HepG2 (cell line): ENCODE results near the gene MSX2. TPM values are rescaled to one million over a fixed set of nuclear protein-coding genes. Genes with fewer than 3 reads are reported as not detected.

Experiments used
- ATAC-seq: fragments of 200-7000 bp; cut with Tn5 transposase; 3 replicates; pipeline ENCODE4 v1.9.1; 2020; ENCODE audit warnings: mild to moderate bottlenecking, moderate library complexity
- BruUV-seq: library from RNA; stranded (reverse); fragments of 400-500 nt; replicated peaks from 2 replicates; lab custom pipeline; 2021; lab: Mats Ljungman, UMichigan
- CTCF ChIA-PET: fragments of 300-600 bp; formaldehyde crosslinking; extraction: SDS; loops from one replicate; lab custom pipeline; 2021; ENCODE audit warnings: low total read pairs, inconsistent platforms, low intra/inter-chr PET ratio; lab: Yijun Ruan, JAX
- POLR2A ChIA-PET: fragments of 350-600 bp; sonication (Branson Sonifier 250); formaldehyde crosslinking; loops from one replicate; lab custom pipeline; 2020; ENCODE audit warnings: antibody characterized with exemption, inconsistent platforms; lab: Yijun Ruan, JAX
- DNase-seq: peaks from one replicate; pipeline ENCODE4 v3.0.0-alpha.2; 2015; ENCODE audit warnings: low spot score
- FAIRE-seq: peaks from 3 replicates; lab custom pipeline; 2011; peaks lifted over from hg19 to GRCh38; lab: Jason Lieb, UNC
- H2AFZ ChIP-seq: one replicate; pipeline ENCODE4 v1.6.1; 2011; ENCODE audit warnings: low read length, inconsistent platforms
- H3K27ac ChIP-seq: fragments of 300-600 bp; 3 replicates; pipeline ENCODE4 v1.8.0; 2011; ENCODE audit warnings: mixed run types, mild to moderate bottlenecking, mixed read lengths, low read length, inconsistent platforms; ENCODE audit not compliant: insufficient read depth; ENCODE audit errors: extremely low read length
- H3K27me3 ChIP-seq, 2 experiments: fragments of 200-600 bp in 1 of 2; 2 replicates in 1 of 2; 3 replicates in 1 of 2; pipeline versions ENCODE4 v1.6.0 to v1.8.0; 2011; ENCODE audit warnings: low read length in 2 of 2, mild to moderate bottlenecking in 2 of 2, moderate library complexity in 2 of 2, inconsistent platforms in 1 of 2; ENCODE audit not compliant: insufficient read depth in 2 of 2, control insufficient read depth in 1 of 2
- H3K36me3 ChIP-seq, 2 experiments: fragments of 200-600 bp in 1 of 2; replicated peaks in 1 of 2; 2 replicates in 1 of 2; 3 replicates in 1 of 2; pipeline versions ENCODE4 v1.5.1 to v1.8.0; 2011; ENCODE audit warnings: low read length in 2 of 2, inconsistent platforms in 1 of 2; ENCODE audit not compliant: insufficient read depth in 2 of 2, control insufficient read depth in 1 of 2
- H3K4me1 ChIP-seq: 2 replicates; pipeline ENCODE4 v1.5.1; 2012; ENCODE audit warnings: low read length, inconsistent platforms; ENCODE audit not compliant: insufficient read depth
- H3K4me2 ChIP-seq: 2 replicates; pipeline ENCODE4 v1.6.0; 2011; ENCODE audit warnings: low read depth, low read length, inconsistent platforms
- H3K4me3 ChIP-seq, 3 experiments: fragments of 200-600 bp in 1 of 3; sonication (generic), shearing (Covaris generic) in 1 of 3; replicated peaks in 1 of 3; 2 replicates each; pipeline ENCODE4 v1.5.1; 2011 to 2016; ENCODE audit warnings: low read length in 3 of 3, inconsistent platforms in 2 of 3, low read depth in 2 of 3, mild to moderate bottlenecking in 2 of 3, control low read depth in 1 of 3, mixed read lengths in 1 of 3; ENCODE audit not compliant: insufficient read depth in 1 of 3
- H3K79me2 ChIP-seq: one replicate; pipeline ENCODE4 v1.6.1; 2011; ENCODE audit warnings: low read length, inconsistent platforms; ENCODE audit not compliant: insufficient read depth
- H3K9ac ChIP-seq: 2 replicates; pipeline ENCODE4 v1.6.0; 2011; ENCODE audit warnings: mild to moderate bottlenecking, low read depth, low read length, inconsistent platforms; ENCODE audit not compliant: insufficient read depth
- H3K9me3 ChIP-seq: 2 replicates; pipeline ENCODE4 v1.5.1; 2012; ENCODE audit warnings: mild to moderate bottlenecking, low read length
- H4K20me1 ChIP-seq: 2 replicates; pipeline ENCODE4 v1.6.0; 2011; ENCODE audit warnings: inconsistent platforms, mild to moderate bottlenecking, low read length, moderate library complexity; ENCODE audit not compliant: insufficient read depth
- ELF3 ChIP-seq: IDR thresholded peaks from 2 replicates; pipeline ENCODE4 v1.6.1; 2016; ENCODE audit warnings: missing genetic modification reagents, missing compliant biosample characterization
- GFI1 ChIP-seq: sonication (generic); formaldehyde crosslinking; IDR thresholded peaks from 2 replicates; pipeline ENCODE4 v1.5.0; 2020; ENCODE audit warnings: missing genetic modification reagents, mild to moderate bottlenecking, borderline replicate concordance
- JUNB ChIP-seq: sonication (generic); formaldehyde crosslinking; IDR thresholded peaks from 2 replicates; pipeline ENCODE4 v1.8.0; 2022; ENCODE audit warnings: missing genetic modification reagents, mild to moderate bottlenecking, borderline replicate concordance
- MAFK ChIP-seq, 2 experiments: IDR thresholded peaks in 1 of 2; conservative IDR thresholded peaks in 1 of 2; 2 replicates each; pipeline ENCODE4 v1.6.1; 2011; ENCODE audit warnings: improper control_type of control experiment in 2 of 2, low read length in 2 of 2
- MATR3 ChIP-seq: sonication (generic); formaldehyde crosslinking; IDR thresholded peaks from 2 replicates; pipeline ENCODE4 v1.4.0; 2020; ENCODE audit warnings: missing genetic modification reagents
- NFE2L1 ChIP-seq: sonication (generic); formaldehyde crosslinking; IDR thresholded peaks from 2 replicates; pipeline ENCODE4 v1.4.0; 2020; ENCODE audit warnings: missing genetic modification reagents, mild to moderate bottlenecking, borderline replicate concordance
- SP1 ChIP-seq, 2 experiments: fragments of 450-650 bp in 1 of 2; sonication (generic) in 1 of 2; formaldehyde crosslinking in 1 of 2; IDR thresholded peaks; 2 replicates each; pipeline versions ENCODE4 v1.4.0 to v1.6.1; 2016 to 2020; ENCODE audit warnings: missing genetic modification reagents in 1 of 2
- ZNF10 ChIP-seq: sonication (generic); formaldehyde crosslinking; IDR thresholded peaks from 2 replicates; pipeline ENCODE4 v1.4.0; 2020; ENCODE audit warnings: mild to moderate bottlenecking, low read depth, missing genetic modification reagents, borderline replicate concordance
- ZNF432 ChIP-seq: sonication (generic); formaldehyde crosslinking; IDR thresholded peaks from 2 replicates; pipeline ENCODE4 v1.5.0; 2020; ENCODE audit warnings: missing genetic modification reagents, mild to moderate bottlenecking, borderline replicate concordance
- ZNF691 ChIP-seq: sonication (generic); formaldehyde crosslinking; IDR thresholded peaks from 2 replicates; pipeline ENCODE4 v1.4.0; 2020; ENCODE audit warnings: missing genetic modification reagents, low read depth, mild to moderate bottlenecking, borderline replicate concordance
- ZNF790 ChIP-seq: sonication (generic); formaldehyde crosslinking; IDR thresholded peaks from 2 replicates; pipeline ENCODE4 v1.8.0; 2022; ENCODE audit warnings: missing genetic modification reagents, mild to moderate bottlenecking, borderline replicate concordance
- WGBS: methylation state at CpG from one replicate; pipeline ENCODE4 v1.1.6; 2017; ENCODE audit warnings: low lambda C conversion rate; 5-methylcytosine and 5-hydroxymethylcytosine counted together
- in situ Hi-C: cut with HindIII; loops from 2 replicates; pipeline ENCODE4 v1.10.0; 2017; ENCODE audit warnings: low pct_unique_long_range_greater_than_20kb; ENCODE audit not compliant: extremely low pct_ligation_motif_present
- intact Hi-C: fragments of 100-400 bp; cut with micrococcal nuclease; formaldehyde crosslinking; loops from one replicate; pipeline ENCODE4 v1.10.0; 2022; ENCODE audit not compliant: unreplicated experiment
- polyA plus RNA-seq, 8 experiments: library from polyadenylated mRNA; depleted of rRNA in 3 of 8; stranded (reverse) in 7 of 8; unstranded in 1 of 8; fragments of >200 nt; fragmentation: Illumina TruSeq in 4 of 8; extraction: Trizol in 4 of 8; gene quantifications; 2 replicates each; pipeline versions ENCODE4 v1.2.1 to v1.2.3, GENCODE V29; 2011 to 2016; ENCODE audit warnings: low read depth in 4 of 8, missing spikeins in 1 of 8, mixed read lengths in 1 of 8; ENCODE audit not compliant: insufficient read depth in 1 of 8
- total RNA-seq, 5 experiments: library from RNA; depleted of rRNA; stranded (reverse); fragments of >200 nt; fragmentation: Illumina TruSeq; extraction: Trizol; gene quantifications; 2 replicates each; pipeline ENCODE4 v1.2.3, GENCODE V29; 2016; ENCODE audit warnings: low read depth in 1 of 5
- TF ChIP-seq, protein P1 (sequence below): sonication (generic); formaldehyde crosslinking; IDR thresholded peaks from 2 replicates; pipeline ENCODE4 v1.5.0; 2020; ENCODE audit warnings: mild to moderate bottlenecking, low read depth, missing genetic modification reagents, borderline replicate concordance

Gene MSX2
- total and polyA plus RNA-seq, 2 of the 13 experiments (the other 11 are each of a cell fraction or from before 2014, with no cell fraction given), result not detected

DNA sequence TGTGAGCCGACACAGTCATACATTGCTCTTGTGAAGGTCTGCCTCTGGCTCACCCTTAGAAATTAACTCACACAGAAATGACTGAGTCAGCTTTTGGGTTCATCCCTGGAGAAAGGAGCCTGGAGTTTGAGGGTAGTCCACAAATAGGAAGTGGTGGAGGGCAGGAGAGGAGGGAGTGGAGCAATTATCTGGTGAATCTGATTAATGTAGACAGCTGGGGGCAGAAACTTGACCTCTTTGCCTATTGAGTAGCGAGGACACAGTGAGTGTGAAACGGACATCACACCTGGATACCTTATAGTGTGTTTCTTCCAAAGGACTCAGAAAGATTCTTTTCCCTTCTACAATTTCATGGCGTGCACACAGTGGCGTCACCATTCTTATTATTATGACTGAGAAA, 48.5 kb upstream of the MSX2 start:
- BruUV-seq, result no TSS peak
- no peaks in the 10 kb centered on the region for H3K4me1 ChIP-seq
- H3K36me3 ChIP-seq, result no peaks in the 10 kb centered on the region
- 17% methylated on average over 5 of the region's 5 CpGs for WGBS
- H4K20me1 ChIP-seq, result no peaks in the 10 kb centered on the region
- H3K27me3 ChIP-seq, result peaks cover 0 to 13% of the 10 kb centered on the region in 2 experiments; a peak in 1 of 5 replicates
- H3K9ac ChIP-seq, result no peak overlapping the region
- in situ Hi-C loops (no loop called here), intact Hi-C loops (no loop called here)
- no peaks in the 10 kb centered on the region for H3K79me2 ChIP-seq
- no peak overlapping the region for H3K4me3 ChIP-seq
- no peak for DNase-seq
- H2AFZ ChIP-seq, result no peak overlapping the region
- ChIA-PET CTCF (no interaction called here), POLR2A (no interaction called here)
- no peaks in the 10 kb centered on the region for H3K9me3 ChIP-seq
- no peak for FAIRE-seq
- H3K27ac ChIP-seq, result no peak overlapping the region
- TF ChIP-seq MAFK (conservative IDR thresholded peaks at IDR 0.05 in 1 of 2, IDR thresholded peaks at IDR 0.05 in 1 of 2; ENCODE audit: low read length in 2 of 2), result peak in 1 of 2 experiments; percentile 32; a peak in 2 of 4 replicates
- no peak for TF ChIP-seq GFI1 (CRISPR knock-in tag)
- no peak overlapping the region for H3K4me2 ChIP-seq
- no peak for ATAC-seq

DNA sequence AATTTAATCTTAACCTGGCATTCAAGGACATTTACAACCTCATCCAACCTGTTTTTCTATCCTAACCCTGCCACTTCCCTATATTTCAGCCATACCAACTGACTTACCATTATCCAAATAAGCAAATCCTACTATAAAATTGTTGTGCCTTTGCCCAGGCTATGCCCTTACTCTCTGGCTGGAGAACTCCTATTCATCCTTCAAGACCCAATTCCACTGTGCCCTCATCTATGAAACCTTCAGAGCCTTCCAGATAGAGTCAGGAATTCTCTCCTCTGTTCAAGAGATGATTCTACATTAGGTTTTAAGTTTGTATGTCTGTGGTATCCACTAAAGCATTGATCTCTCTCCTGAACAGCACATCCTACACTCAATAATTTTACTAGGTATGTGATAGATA, 46.3 kb upstream of the MSX2 start:
- TF ChIP-seq ZNF432 (no peak), ZNF691 (no peak), JUNB (CRISPR knock-in tag) (no peak), SP1 (IDR thresholded peaks at IDR 0.05) (no peak), SP1 (CRISPR knock-in tag; IDR thresholded peaks at IDR 0.05) (no peak), ZNF10 (CRISPR knock-in tag) (no peak), ZNF790 (CRISPR knock-in tag) (no peak), ELF3 (CRISPR knock-in tag) (no peak), NFE2L1 (CRISPR knock-in tag) (no peak), MATR3 (CRISPR knock-in tag) (no peak)
- TF ChIP-seq, protein P1, sequence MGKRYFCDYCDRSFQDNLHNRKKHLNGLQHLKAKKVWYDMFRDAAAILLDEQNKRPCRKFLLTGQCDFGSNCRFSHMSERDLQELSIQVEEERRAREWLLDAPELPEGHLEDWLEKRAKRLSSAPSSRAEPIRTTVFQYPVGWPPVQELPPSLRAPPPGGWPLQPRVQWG (CRISPR knock-in tag), result no peak
- TF ChIP-seq, all 625 proteins: peak for 0
- FAIRE-seq (no peak), ATAC-seq (no peak), DNase-seq (no peak)
- Histone ChIP-seq H3K36me3 (no peaks in the 10 kb centered on the region), H4K20me1 (no peaks in the 10 kb centered on the region), H3K27me3 (peaks cover 0 to 9% of the 10 kb centered on the region in 2 experiments; a peak in 1 of 5 replicates), H2AFZ (no peak overlapping the region), H3K4me3 (no peak overlapping the region), H3K4me1 (no peaks in the 10 kb centered on the region), H3K9ac (no peak overlapping the region), H3K4me2 (no peak overlapping the region), H3K79me2 (no peaks in the 10 kb centered on the region), H3K9me3 (no peaks in the 10 kb centered on the region), H3K27ac (no peak overlapping the region)
- no TSS peak for BruUV-seq
- in situ Hi-C loops, result no loop called here
- CTCF ChIA-PET, result no interaction called here
- POLR2A ChIA-PET, result no interaction called here
- intact Hi-C loops, result no loop called here
